Heart right ventricle (tissue), 16 donors: ENCODE measurements around the gene MYO3B. TPM values are rescaled to one million over a fixed set of nuclear protein-coding genes. Genes with fewer than 3 reads are reported as not detected.
A peak's percentile ranks its signal among the peaks of the same experiment; 100 is the strongest.

Experiments
- ATAC-seq, 8 donors: fragments of 200-7000 bp; cut with Tn5 transposase; one replicate each; pipeline ENCODE4 v1.9.1; 2020; ENCODE audit warnings: mild to moderate bottlenecking in 8 of 8, moderate library complexity in 8 of 8, moderate number of reproducible peaks in 1 of 8
- DNase-seq, 2 donors: peaks; one replicate each; pipeline ENCODE4 v3.0.0-alpha.2; 2020
- H3K27ac ChIP-seq, 10 donors: fragments of 200-600 bp; sonication (generic) in 2 of 10; one replicate each; pipeline versions ENCODE4 v1.5.0 to v1.8.0; 2020 to 2022; ENCODE audit warnings: mild to moderate bottlenecking in 3 of 10
- H3K27me3 ChIP-seq, 7 donors: fragments of 200-600 bp; one replicate each; pipeline ENCODE4 v1.8.0; 2021 to 2022; ENCODE audit warnings: mild to moderate bottlenecking in 2 of 7
- H3K36me3 ChIP-seq, 9 donors: fragments of 200-600 bp; sonication (generic) in 1 of 9; one replicate each; pipeline versions ENCODE4 v1.5.0 to v1.8.0; 2020 to 2022; ENCODE audit warnings: mild to moderate bottlenecking in 2 of 9
- H3K4me1 ChIP-seq, 9 donors: fragments of 200-600 bp; sonication (generic) in 1 of 9; one replicate each; pipeline versions ENCODE4 v1.5.0 to v1.8.0; 2020 to 2022; ENCODE audit warnings: mild to moderate bottlenecking in 4 of 9
- H3K4me3 ChIP-seq, 10 donors: fragments of 200-600 bp; sonication (generic) in 2 of 10; one replicate each; pipeline versions ENCODE4 v1.5.0 to v1.8.0; 2020 to 2022; ENCODE audit warnings: mild to moderate bottlenecking in 7 of 10, moderate library complexity in 2 of 10
- H3K9me3 ChIP-seq, 11 donors: fragments of 200-600 bp in 10 of 11; sonication (generic) in 2 of 11; one replicate each; pipeline versions ENCODE4 v1.5.0 to v1.8.0; 2013 to 2022; ENCODE audit warnings: mild to moderate bottlenecking in 2 of 11, control low read depth in 1 of 11, moderate library complexity in 1 of 11
- WGBS, 2 donors: extraction: QIAGEN DNeasy Blood & Tissue Kit; methylation state at CpG; one replicate each; pipeline ENCODE4 v1.1.7; 2013; ENCODE audit warnings: inconsistent platforms in 1 of 2; 5-methylcytosine and 5-hydroxymethylcytosine counted together
- intact Hi-C, 10 donors: fragments of 100-400 bp; cut with DNase I; formaldehyde crosslinking; loops; one replicate each; pipeline versions ENCODE4 v1.11.1 to v1.14.2; 2022
- polyA plus RNA-seq, 2 donors: library from polyadenylated mRNA; stranded (reverse); fragments of 200-250 nt; gene quantifications; one replicate each; pipeline ENCODE4 v1.2.3, GENCODE V29; 2013
- total RNA-seq, 10 donors: library from RNA; stranded (reverse); fragmentation: NEBNext Ultra II Directional in 3 of 10; extraction: Animal tissue kit (Norgen Biotek cat#: 25700) in 3 of 10; gene quantifications; one replicate each; pipeline versions ENCODE4 v1.2.1 to v1.2.4, GENCODE V29; 2021 to 2023
- TF ChIP-seq, protein P1 (sequence below), 9 donors: fragments of 200-600 bp; sonication (generic) in 2 of 9; IDR thresholded peaks; one replicate each; pipeline versions ENCODE4 v1.5.0 to v1.8.0; 2021 to 2022; ENCODE audit warnings: antibody characterized with exemption in 9 of 9, mild to moderate bottlenecking in 5 of 9, moderate library complexity in 1 of 9
- donor health status: Arrhythmogenic right ventricular cardiomyopathy.
- donor health status: ischemic (EF 13 %, LVEDD 7.1; RV severe dilation, severe dysfunction).
- donor health status: healthy with polysubstance abuse.
- donor health status: DM: no; HTN: yes; CAD: no.
- donor health status: DM: no; HTN: no; CAD: no.
- donor health status: ischemic (EF 25% LVEDD 6.9; RV normal size, moderate dysfunction).
- donor health status: ischemic (EF 25% LVEDD 5.7; RV mildly dilated, moderate dysfunction).
- donor health status: healthy.
- donor health status: DM: yes; HTN: yes; CAD: no.
- donor health status: Ischemic cardiomyopathy.
- donor health status: ischemic (EF 35%, LVEDD 5.7; RV mildly dilated, moderate dysfunction).
- donor health status: nonischemic (EF 11% LVEDD 7.7; RV severe dilation, severe dysfunction).
- donor health status: DM: yes; HTN: yes; CAD: no.
- donor health status: PGD.
- donor health status: ischemic (EF 29% LVEDD 5.4; RV normal size, mild dysfunction).
- donor health status: nonischemic (EF 23%, LVEDD 6.1; RV moderate dilation, normal function).

MYO3B gene
- total and polyA plus RNA-seq, 12 donors = 0.05 to 0.21 (median 0.09) TPM; not detected in 8

DNA sequence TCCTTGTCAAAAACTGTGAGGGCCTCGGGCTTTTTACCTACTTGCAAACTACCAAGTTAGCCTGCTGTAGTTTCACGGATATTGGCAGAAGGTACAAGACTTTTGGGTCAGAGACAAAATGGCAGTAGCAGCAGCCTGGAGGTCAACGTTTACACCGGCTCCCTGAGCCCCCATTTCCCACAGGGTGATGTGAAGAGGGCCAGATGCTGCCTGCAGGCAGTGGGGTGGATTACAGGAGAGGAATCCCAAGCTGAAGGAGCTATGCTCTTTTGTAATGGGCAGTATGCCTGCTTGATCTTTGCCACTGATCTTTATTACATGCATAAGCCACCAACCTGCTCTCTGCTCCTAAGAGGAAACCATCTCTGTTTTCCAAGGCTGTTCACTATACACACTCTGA is 507.6 kb downstream of the MYO3B start:
- TF ChIP-seq, protein P1, sequence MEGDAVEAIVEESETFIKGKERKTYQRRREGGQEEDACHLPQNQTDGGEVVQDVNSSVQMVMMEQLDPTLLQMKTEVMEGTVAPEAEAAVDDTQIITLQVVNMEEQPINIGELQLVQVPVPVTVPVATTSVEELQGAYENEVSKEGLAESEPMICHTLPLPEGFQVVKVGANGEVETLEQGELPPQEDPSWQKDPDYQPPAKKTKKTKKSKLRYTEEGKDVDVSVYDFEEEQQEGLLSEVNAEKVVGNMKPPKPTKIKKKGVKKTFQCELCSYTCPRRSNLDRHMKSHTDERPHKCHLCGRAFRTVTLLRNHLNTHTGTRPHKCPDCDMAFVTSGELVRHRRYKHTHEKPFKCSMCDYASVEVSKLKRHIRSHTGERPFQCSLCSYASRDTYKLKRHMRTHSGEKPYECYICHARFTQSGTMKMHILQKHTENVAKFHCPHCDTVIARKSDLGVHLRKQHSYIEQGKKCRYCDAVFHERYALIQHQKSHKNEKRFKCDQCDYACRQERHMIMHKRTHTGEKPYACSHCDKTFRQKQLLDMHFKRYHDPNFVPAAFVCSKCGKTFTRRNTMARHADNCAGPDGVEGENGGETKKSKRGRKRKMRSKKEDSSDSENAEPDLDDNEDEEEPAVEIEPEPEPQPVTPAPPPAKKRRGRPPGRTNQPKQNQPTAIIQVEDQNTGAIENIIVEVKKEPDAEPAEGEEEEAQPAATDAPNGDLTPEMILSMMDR (IDR thresholded peaks at IDR 0.05) = no peak
- ATAC-seq = no peak
- DNase-seq = no peak
- peaks cover 0 to 12% (median 0%) of the 10 kb centered on the region in 7 donors for H3K27me3 ChIP-seq
- H3K4me3 ChIP-seq = no peak overlapping the region
- no peak overlapping the region for H3K27ac ChIP-seq
- H3K36me3 ChIP-seq = no peaks in the 10 kb centered on the region
- no peaks in the 10 kb centered on the region for H3K4me1 ChIP-seq
- 48 to 51% methylated on average over 4 of the region's 4 CpGs for WGBS, 2 donors
- H3K9me3 ChIP-seq = no peaks in the 10 kb centered on the region
- intact Hi-C loops = no loop called here

DNA sequence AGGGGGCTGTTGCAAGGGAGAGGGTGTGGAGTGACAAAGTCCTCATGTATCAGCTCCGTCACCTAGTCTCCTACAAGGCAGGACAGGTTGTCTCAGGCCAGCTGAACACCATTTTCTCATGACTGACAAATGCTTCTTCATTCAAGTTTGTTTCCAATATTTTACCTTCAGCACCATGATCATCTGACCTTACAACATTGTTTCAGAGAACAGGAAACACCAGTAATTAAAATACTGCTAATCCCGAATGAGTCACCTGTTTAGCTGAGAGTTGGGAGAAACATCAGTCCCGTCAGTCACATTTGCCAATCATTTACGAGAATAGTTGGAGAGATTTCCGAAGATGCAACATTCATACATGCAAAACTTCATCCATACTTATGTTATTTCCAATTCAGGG is 511.5 kb downstream of the MYO3B start:
- H3K4me1 ChIP-seq = no peaks in the 10 kb centered on the region
- no peaks in the 10 kb centered on the region for H3K36me3 ChIP-seq
- no peak overlapping the region for H3K27ac ChIP-seq
- H3K9me3 ChIP-seq = no peaks in the 10 kb centered on the region
- no peak for DNase-seq
- WGBS, 2 donors = 82 to 86% methylated on average over 5 of the region's 5 CpGs
- no peak for ATAC-seq
- intact Hi-C loops = no loop called here
- TF ChIP-seq, protein P1 (IDR thresholded peaks at IDR 0.05) = no peak
- peaks cover 0 to 30% (median 10%) of the 10 kb centered on the region in 7 donors for H3K27me3 ChIP-seq
- no peak overlapping the region for H3K4me3 ChIP-seq

DNA sequence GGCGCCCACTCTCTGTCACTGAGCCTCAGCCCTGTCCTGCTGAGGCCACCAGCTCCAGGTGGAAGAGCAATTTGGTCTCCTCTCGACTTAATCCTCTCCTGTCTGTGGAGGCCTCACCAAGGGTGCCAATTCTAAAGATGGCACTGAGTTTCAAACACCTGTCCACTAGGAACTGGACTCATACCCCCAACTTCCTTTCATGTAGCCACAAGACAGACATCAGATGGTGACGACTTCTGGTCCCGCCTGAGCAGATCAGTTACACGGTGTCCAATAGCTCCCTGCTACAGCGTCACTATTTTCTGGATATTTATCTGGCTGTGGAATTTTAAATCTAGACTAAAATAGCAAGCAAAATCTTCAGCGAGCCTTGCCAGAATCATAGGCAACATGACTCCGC is 512.7 kb downstream of the MYO3B start:
- 74 to 78% methylated on average over 8 of the region's 8 CpGs for WGBS, 2 donors
- no peak overlapping the region for H3K4me3 ChIP-seq
- intact Hi-C loops = no loop called here
- no peaks in the 10 kb centered on the region for H3K36me3 ChIP-seq
- H3K4me1 ChIP-seq = no peaks in the 10 kb centered on the region
- no peaks in the 10 kb centered on the region for H3K9me3 ChIP-seq
- DNase-seq (no peak), ATAC-seq (peak in 1 of 8 donors; percentile 22)
- peaks cover 0 to 34% (median 13%) of the 10 kb centered on the region in 7 donors for H3K27me3 ChIP-seq
- TF ChIP-seq, protein P1 (IDR thresholded peaks at IDR 0.05) = no peak
- no peak overlapping the region for H3K27ac ChIP-seq

DNA sequence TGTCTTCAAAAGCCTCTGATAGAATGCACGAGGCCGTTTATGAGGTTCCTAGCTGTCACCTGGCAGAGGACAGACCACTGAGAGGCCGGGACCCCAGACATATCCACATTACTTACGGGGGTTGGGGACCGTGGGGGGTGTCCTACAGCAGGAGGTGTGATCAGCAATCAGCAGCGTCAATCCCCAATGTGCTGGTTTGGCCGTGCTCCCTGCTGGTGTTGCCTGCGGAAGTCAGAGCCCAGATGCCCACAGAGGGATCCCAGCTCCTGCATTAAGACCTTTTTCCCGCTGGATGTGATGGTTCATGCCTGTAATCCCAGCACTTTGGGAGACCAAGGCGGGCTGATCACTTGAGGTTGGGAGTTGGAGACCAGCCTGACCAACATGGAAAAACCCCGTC is 516.4 kb downstream of the MYO3B start:
- DNase-seq = no peak
- H3K9me3 ChIP-seq = no peaks in the 10 kb centered on the region
- 46 to 54% methylated on average over 11 of the region's 11 CpGs for WGBS, 2 donors
- TF ChIP-seq, protein P1 (IDR thresholded peaks at IDR 0.05) = no peak
- H3K4me3 ChIP-seq = no peak overlapping the region
- no peaks in the 10 kb centered on the region for H3K4me1 ChIP-seq
- no peak overlapping the region for H3K27ac ChIP-seq
- peaks cover 0 to 43% (median 21%) of the 10 kb centered on the region in 7 donors for H3K27me3 ChIP-seq
- ATAC-seq = no peak
- intact Hi-C loops = no loop called here
- H3K36me3 ChIP-seq = no peaks in the 10 kb centered on the region
